Measurements from ENCODE around the gene DCLK2. TPM values are rescaled to one million over a fixed set of nuclear protein-coding genes. Genes with fewer than 3 reads are reported as not detected.

DCLK2 gene
- total RNA-seq, 1 experiment from 2014 or later, result 2.7 TPM

DNA sequence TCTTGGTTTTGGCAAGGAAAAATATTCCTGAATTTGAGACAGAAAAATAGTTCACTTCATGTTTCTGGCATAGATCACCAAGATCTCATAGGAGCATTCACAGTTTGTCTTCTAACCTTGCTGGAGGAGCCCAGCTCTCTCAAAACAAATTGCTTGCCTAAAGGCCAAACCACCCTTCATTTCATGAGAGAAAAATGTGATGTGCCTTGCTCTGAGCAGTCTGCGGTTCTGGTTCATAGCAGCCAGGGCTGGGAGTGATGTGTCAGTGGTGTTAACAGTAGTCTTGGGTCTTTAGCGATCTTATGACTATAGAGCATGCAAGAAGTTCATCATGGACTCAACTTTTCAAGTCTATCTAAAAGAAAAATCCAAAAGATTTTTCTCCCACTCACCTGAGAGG, 183.3 kb downstream of the DCLK2 start (continued):
- TF ChIP-seq, protein P1, sequence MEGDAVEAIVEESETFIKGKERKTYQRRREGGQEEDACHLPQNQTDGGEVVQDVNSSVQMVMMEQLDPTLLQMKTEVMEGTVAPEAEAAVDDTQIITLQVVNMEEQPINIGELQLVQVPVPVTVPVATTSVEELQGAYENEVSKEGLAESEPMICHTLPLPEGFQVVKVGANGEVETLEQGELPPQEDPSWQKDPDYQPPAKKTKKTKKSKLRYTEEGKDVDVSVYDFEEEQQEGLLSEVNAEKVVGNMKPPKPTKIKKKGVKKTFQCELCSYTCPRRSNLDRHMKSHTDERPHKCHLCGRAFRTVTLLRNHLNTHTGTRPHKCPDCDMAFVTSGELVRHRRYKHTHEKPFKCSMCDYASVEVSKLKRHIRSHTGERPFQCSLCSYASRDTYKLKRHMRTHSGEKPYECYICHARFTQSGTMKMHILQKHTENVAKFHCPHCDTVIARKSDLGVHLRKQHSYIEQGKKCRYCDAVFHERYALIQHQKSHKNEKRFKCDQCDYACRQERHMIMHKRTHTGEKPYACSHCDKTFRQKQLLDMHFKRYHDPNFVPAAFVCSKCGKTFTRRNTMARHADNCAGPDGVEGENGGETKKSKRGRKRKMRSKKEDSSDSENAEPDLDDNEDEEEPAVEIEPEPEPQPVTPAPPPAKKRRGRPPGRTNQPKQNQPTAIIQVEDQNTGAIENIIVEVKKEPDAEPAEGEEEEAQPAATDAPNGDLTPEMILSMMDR (IDR thresholded peaks at IDR 0.05 in 2 of 3, conservative IDR thresholded peaks at IDR 0.05 in 1 of 3; ENCODE audit: borderline replicate concordance in 1 of 3, insufficient read depth in 1 of 3, low read depth in 2 of 3, low read length in 2 of 3), result no peak

DNA sequence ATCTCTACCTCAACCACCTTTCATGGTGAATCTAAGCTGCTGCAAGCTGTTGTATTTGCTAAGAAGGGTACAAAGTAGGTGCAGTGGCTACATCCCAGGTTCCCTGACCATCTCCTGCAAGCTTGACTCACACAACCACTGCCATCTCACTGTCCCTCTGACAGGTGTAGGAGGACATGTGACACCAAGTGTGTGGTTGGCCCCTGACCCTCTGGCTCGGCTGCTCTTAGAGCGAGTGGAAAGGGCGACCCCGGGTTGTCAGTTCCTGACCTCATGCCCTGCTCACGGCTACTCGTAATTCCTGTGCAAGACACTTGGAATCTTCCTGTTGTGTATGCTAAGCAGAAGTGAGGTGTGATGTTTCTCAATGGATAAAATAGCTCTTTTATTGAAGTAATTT, 184.4 kb downstream of the DCLK2 start:
- no peaks in the 10 kb centered on the region for H3K9me2 ChIP-seq (ENCODE audit: insufficient read depth)
- no peak for DNase-seq (ENCODE audit: low read depth, low spot score)
- CTCF ChIA-PET, result no interaction called here
- no peak for ATAC-seq
- H2AFZ ChIP-seq (ENCODE audit: low read depth, low read length, poor library complexity, severe bottlenecking), result no peak overlapping the region
- no peaks in the 10 kb centered on the region for H3K9me3 ChIP-seq (ENCODE audit: control insufficient read depth in 1 of 2, insufficient read depth in 1 of 2, low read depth in 1 of 2, low read length in 2 of 2)
- POLR2A ChIA-PET, result no interaction called here
- no peaks in the 10 kb centered on the region for H3K36me3 ChIP-seq (ENCODE audit: control insufficient read depth in 1 of 2, insufficient read depth in 2 of 2, low read length in 2 of 2)
- no peaks in the 10 kb centered on the region for H4K20me1 ChIP-seq (ENCODE audit: insufficient read depth)
- H3K9ac ChIP-seq (ENCODE audit: low read length), result no peak overlapping the region
- no peak overlapping the region for H3K4me3 ChIP-seq (replicated peaks in 1 of 2; ENCODE audit: low read depth in 1 of 2, low read length in 2 of 2)
- H3K79me2 ChIP-seq (ENCODE audit: insufficient read depth, low read length), result no peaks in the 10 kb centered on the region
- no TSS peak for BruUV-seq (replicated peaks)
- no peak overlapping the region for H3K27ac ChIP-seq (ENCODE audit: low read depth, low read length)
- RAD21 ChIA-PET (ENCODE audit: low non-redundant PET in 1 of 2, low total read pairs in 2 of 2, uncharacterized antibody in 2 of 2, unreplicated experiment in 2 of 2), result no interaction called here
- H3K4me2 ChIP-seq (ENCODE audit: low read length), result no peak overlapping the region
- no peaks in the 10 kb centered on the region for H3K27me3 ChIP-seq (ENCODE audit: insufficient read depth, low read length)
- no peaks in the 10 kb centered on the region for H3K4me1 ChIP-seq (ENCODE audit: control insufficient read depth in 1 of 2, insufficient read depth in 2 of 2, low read length in 2 of 2)
- intact Hi-C loops (cut with micrococcal nuclease), result no loop called here
- no peak for TF ChIP-seq POLR2A (IDR thresholded peaks at IDR 0.05; ENCODE audit: borderline replicate concordance, extremely low read depth, insufficient read depth, insufficient read length)
- no peak for TF ChIP-seq ZNF274 (IDR thresholded peaks at IDR 0.05; ENCODE audit: low read depth, low read length)
- no peak for TF ChIP-seq EGR1 (IDR thresholded peaks at IDR 0.05; ENCODE audit: low read depth)
- no peak for TF ChIP-seq POLR2AphosphoS5 (IDR thresholded peaks at IDR 0.05; ENCODE audit: low read depth, low read length)
- TF ChIP-seq, protein P2, sequence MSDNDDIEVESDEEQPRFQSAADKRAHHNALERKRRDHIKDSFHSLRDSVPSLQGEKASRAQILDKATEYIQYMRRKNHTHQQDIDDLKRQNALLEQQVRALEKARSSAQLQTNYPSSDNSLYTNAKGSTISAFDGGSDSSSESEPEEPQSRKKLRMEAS (IDR thresholded peaks at IDR 0.05), result no peak
- TF ChIP-seq SP1 (IDR thresholded peaks at IDR 0.05; ENCODE audit: low read depth), result no peak
- TF ChIP-seq, protein P3, sequence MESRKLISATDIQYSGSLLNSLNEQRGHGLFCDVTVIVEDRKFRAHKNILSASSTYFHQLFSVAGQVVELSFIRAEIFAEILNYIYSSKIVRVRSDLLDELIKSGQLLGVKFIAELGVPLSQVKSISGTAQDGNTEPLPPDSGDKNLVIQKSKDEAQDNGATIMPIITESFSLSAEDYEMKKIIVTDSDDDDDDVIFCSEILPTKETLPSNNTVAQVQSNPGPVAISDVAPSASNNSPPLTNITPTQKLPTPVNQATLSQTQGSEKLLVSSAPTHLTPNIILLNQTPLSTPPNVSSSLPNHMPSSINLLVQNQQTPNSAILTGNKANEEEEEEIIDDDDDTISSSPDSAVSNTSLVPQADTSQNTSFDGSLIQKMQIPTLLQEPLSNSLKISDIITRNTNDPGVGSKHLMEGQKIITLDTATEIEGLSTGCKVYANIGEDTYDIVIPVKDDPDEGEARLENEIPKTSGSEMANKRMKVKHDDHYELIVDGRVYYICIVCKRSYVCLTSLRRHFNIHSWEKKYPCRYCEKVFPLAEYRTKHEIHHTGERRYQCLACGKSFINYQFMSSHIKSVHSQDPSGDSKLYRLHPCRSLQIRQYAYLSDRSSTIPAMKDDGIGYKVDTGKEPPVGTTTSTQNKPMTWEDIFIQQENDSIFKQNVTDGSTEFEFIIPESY (IDR thresholded peaks at IDR 0.05; ENCODE audit: extremely low read depth, insufficient replicate concordance, low read length), result no peak
- TF ChIP-seq ZFX (IDR thresholded peaks at IDR 0.05), result no peak
- TF ChIP-seq SIN3A (IDR thresholded peaks at IDR 0.05; ENCODE audit: low read depth), result no peak
- TF ChIP-seq ELF1 (IDR thresholded peaks at IDR 0.05; ENCODE audit: borderline replicate concordance, low read depth), result no peak
- no peak for TF ChIP-seq EZH2phosphoT487 (IDR thresholded peaks at IDR 0.05; ENCODE audit: borderline replicate concordance)
- TF ChIP-seq, protein P4, sequence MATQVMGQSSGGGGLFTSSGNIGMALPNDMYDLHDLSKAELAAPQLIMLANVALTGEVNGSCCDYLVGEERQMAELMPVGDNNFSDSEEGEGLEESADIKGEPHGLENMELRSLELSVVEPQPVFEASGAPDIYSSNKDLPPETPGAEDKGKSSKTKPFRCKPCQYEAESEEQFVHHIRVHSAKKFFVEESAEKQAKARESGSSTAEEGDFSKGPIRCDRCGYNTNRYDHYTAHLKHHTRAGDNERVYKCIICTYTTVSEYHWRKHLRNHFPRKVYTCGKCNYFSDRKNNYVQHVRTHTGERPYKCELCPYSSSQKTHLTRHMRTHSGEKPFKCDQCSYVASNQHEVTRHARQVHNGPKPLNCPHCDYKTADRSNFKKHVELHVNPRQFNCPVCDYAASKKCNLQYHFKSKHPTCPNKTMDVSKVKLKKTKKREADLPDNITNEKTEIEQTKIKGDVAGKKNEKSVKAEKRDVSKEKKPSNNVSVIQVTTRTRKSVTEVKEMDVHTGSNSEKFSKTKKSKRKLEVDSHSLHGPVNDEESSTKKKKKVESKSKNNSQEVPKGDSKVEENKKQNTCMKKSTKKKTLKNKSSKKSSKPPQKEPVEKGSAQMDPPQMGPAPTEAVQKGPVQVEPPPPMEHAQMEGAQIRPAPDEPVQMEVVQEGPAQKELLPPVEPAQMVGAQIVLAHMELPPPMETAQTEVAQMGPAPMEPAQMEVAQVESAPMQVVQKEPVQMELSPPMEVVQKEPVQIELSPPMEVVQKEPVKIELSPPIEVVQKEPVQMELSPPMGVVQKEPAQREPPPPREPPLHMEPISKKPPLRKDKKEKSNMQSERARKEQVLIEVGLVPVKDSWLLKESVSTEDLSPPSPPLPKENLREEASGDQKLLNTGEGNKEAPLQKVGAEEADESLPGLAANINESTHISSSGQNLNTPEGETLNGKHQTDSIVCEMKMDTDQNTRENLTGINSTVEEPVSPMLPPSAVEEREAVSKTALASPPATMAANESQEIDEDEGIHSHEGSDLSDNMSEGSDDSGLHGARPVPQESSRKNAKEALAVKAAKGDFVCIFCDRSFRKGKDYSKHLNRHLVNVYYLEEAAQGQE (IDR thresholded peaks at IDR 0.05; ENCODE audit: low read depth), result no peak
- no peak for TF ChIP-seq YY1 (IDR thresholded peaks at IDR 0.05; ENCODE audit: extremely low read depth, insufficient replicate concordance, low read depth, low read length)
- no peak for TF ChIP-seq CEBPB (IDR thresholded peaks at IDR 0.05; ENCODE audit: low read depth)
- TF ChIP-seq, protein P1 (IDR thresholded peaks at IDR 0.05 in 2 of 3, conservative IDR thresholded peaks at IDR 0.05 in 1 of 3; ENCODE audit: borderline replicate concordance in 1 of 3, insufficient read depth in 1 of 3, low read depth in 2 of 3, low read length in 2 of 3), result no peak

All from HCT116 (cell line).